SU-DHL-6 (cell line): ENCODE data around the gene TTLL13.

Experiments used
- H2AFZ ChIP-seq: fragments of 200-600 bp; sonication (generic); 2 replicates; pipeline ENCODE4 v1.6.1; 2014; ENCODE audit warnings: low read depth, mild to moderate bottlenecking, moderate library complexity, mixed read lengths, antibody characterized with exemption, low read length; ENCODE audit not compliant: severe bottlenecking
- H3F3A ChIP-seq: fragments of 200-600 bp; shearing (Covaris generic); 2 replicates; pipeline ENCODE4 v1.6.0; 2016; ENCODE audit warnings: antibody characterized with exemption, mild to moderate bottlenecking; ENCODE audit not compliant: insufficient read depth
- H3K27ac ChIP-seq: fragments of 200-600 bp; sonication (generic); 2 replicates; pipeline ENCODE4 v1.5.1; 2016; ENCODE audit warnings: low read depth, mild to moderate bottlenecking, low read length, moderate library complexity, mixed read lengths
- H3K27me3 ChIP-seq: fragments of 200-600 bp; sonication (generic), shearing (Covaris generic); 2 replicates; pipeline ENCODE4 v1.6.0; 2014; ENCODE audit warnings: mild to moderate bottlenecking, low read length
- H3K36me3 ChIP-seq: fragments of 200-600 bp; sonication (generic); 2 replicates; pipeline ENCODE4 v1.6.1; 2014; ENCODE audit warnings: mild to moderate bottlenecking, low read length, mixed read lengths
- H3K4me2 ChIP-seq: fragments of 300-600, 200-600 bp; shearing (Covaris generic), sonication (generic); 2 replicates; pipeline ENCODE4 v1.6.0; 2014; ENCODE audit warnings: low read length, low read depth, mild to moderate bottlenecking; ENCODE audit not compliant: poor library complexity, severe bottlenecking
- H3K4me3 ChIP-seq: fragments of 200-600 bp; sonication (generic); 2 replicates; pipeline ENCODE4 v1.5.1; 2014; ENCODE audit warnings: antibody characterized with exemption, low read length, mild to moderate bottlenecking, mixed read lengths; ENCODE audit not compliant: insufficient read depth, poor library complexity, severe bottlenecking
- H3K79me2 ChIP-seq: fragments of 200-600 bp; sonication (generic); 2 replicates; pipeline ENCODE4 v1.6.1; 2014; ENCODE audit warnings: mild to moderate bottlenecking, low read length, moderate library complexity; ENCODE audit not compliant: insufficient read depth
- H3K9ac ChIP-seq: fragments of 200-600 bp; sonication (generic); 2 replicates; pipeline ENCODE4 v1.7.0; 2014; ENCODE audit warnings: mild to moderate bottlenecking, low read length
- H3K9me2 ChIP-seq: fragments of 200-600 bp; sonication (generic); replicated peaks from 2 replicates; pipeline ENCODE4 v1.6.1; 2014; ENCODE audit warnings: low read length; ENCODE audit not compliant: insufficient read depth
- H3K9me3 ChIP-seq: fragments of 200-600 bp; sonication (generic); 2 replicates; pipeline ENCODE4 v1.6.1; 2014; ENCODE audit warnings: low read length, mixed read lengths; ENCODE audit not compliant: insufficient read depth
- H4K20me1 ChIP-seq: fragments of 200-600 bp; sonication (generic); 2 replicates; pipeline ENCODE4 v1.6.1; 2014; ENCODE audit warnings: low read depth, mild to moderate bottlenecking, antibody characterized with exemption, low read length, moderate library complexity, mixed read lengths
- EZH2phosphoT487 ChIP-seq: fragments of 200-600 bp; sonication (generic), shearing (Covaris generic); conservative IDR thresholded peaks from 2 replicates; pipeline ENCODE4 v1.6.1; 2018; ENCODE audit warnings: mild to moderate bottlenecking, antibody characterized with exemption, low read length, moderate library complexity, mixed read lengths
- TF ChIP-seq, protein P1 (sequence below): fragments of 200-600 bp; sonication (generic); IDR thresholded peaks from one replicate; pipeline ENCODE4 v1.5.1; 2017; ENCODE audit warnings: antibody characterized with exemption, mild to moderate bottlenecking, low read length, moderate library complexity; ENCODE audit not compliant: insufficient read depth, poor library complexity, severe bottlenecking

The TTLL13 gene

DNA sequence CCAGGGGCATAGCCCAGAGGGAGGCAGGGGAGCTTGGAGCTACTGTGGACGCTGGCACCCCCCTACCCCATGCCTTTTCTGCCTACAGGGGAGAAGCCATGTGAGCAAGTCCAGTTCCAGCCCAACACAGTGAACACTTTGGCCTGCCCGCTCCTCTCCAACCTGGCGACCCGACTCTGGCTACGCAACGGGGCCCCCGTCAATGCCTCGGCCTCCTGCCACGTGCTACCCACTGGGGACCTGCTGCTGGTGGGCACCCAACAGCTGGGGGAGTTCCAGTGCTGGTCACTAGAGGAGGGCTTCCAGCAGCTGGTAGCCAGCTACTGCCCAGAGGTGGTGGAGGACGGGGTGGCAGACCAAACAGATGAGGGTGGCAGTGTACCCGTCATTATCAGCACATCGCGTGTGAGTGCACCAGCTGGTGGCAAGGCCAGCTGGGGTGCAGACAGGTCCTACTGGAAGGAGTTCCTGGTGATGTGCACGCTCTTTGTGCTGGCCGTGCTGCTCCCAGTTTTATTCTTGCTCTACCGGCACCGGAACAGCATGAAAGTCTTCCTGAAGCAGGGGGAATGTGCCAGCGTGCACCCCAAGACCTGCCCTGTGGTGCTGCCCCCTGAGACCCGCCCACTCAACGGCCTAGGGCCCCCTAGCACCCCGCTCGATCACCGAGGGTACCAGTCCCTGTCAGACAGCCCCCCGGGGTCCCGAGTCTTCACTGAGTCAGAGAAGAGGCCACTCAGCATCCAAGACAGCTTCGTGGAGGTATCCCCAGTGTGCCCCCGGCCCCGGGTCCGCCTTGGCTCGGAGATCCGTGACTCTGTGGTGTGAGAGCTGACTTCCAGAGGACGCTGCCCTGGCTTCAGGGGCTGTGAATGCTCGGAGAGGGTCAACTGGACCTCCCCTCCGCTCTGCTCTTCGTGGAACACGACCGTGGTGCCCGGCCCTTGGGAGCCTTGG lies 21.3 kb upstream of the TTLL13 start:
- no peaks in the 10 kb centered on the region for H3K36me3 ChIP-seq
- TF ChIP-seq EZH2phosphoT487 = no peak
- TF ChIP-seq, protein P1, sequence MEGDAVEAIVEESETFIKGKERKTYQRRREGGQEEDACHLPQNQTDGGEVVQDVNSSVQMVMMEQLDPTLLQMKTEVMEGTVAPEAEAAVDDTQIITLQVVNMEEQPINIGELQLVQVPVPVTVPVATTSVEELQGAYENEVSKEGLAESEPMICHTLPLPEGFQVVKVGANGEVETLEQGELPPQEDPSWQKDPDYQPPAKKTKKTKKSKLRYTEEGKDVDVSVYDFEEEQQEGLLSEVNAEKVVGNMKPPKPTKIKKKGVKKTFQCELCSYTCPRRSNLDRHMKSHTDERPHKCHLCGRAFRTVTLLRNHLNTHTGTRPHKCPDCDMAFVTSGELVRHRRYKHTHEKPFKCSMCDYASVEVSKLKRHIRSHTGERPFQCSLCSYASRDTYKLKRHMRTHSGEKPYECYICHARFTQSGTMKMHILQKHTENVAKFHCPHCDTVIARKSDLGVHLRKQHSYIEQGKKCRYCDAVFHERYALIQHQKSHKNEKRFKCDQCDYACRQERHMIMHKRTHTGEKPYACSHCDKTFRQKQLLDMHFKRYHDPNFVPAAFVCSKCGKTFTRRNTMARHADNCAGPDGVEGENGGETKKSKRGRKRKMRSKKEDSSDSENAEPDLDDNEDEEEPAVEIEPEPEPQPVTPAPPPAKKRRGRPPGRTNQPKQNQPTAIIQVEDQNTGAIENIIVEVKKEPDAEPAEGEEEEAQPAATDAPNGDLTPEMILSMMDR = no peak
- no peak overlapping the region for H3K27ac ChIP-seq

DNA sequence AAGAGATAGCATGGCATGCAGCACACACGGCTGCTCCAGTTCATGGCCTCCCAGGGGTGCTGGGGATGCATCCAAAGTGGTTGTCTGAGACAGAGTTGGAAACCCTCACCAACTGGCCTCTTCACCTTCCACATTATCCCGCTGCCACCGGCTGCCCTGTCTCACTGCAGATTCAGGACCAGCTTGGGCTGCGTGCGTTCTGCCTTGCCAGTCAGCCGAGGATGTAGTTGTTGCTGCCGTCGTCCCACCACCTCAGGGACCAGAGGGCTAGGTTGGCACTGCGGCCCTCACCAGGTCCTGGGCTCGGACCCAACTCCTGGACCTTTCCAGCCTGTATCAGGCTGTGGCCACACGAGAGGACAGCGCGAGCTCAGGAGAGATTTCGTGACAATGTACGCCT lies 20.4 kb upstream of the TTLL13 start:
- no peaks in the 10 kb centered on the region for H3F3A ChIP-seq
- H3K27me3 ChIP-seq = no peaks in the 10 kb centered on the region
- H3K4me2 ChIP-seq = no peak overlapping the region

More for the DNA sequence above, 21.3 kb upstream of the TTLL13 start:
- H3K27me3 ChIP-seq = no peaks in the 10 kb centered on the region
- H4K20me1 ChIP-seq = no peaks in the 10 kb centered on the region
- H3K9me2 ChIP-seq = no peaks in the 10 kb centered on the region
- H2AFZ ChIP-seq = no peak overlapping the region
- no peaks in the 10 kb centered on the region for H3K9me3 ChIP-seq
- no peaks in the 10 kb centered on the region for H3K79me2 ChIP-seq
- H3K4me3 ChIP-seq = no peak overlapping the region
- H3K9ac ChIP-seq = no peak overlapping the region
- H3K4me2 ChIP-seq = no peak overlapping the region
- H3F3A ChIP-seq = no peaks in the 10 kb centered on the region

DNA sequence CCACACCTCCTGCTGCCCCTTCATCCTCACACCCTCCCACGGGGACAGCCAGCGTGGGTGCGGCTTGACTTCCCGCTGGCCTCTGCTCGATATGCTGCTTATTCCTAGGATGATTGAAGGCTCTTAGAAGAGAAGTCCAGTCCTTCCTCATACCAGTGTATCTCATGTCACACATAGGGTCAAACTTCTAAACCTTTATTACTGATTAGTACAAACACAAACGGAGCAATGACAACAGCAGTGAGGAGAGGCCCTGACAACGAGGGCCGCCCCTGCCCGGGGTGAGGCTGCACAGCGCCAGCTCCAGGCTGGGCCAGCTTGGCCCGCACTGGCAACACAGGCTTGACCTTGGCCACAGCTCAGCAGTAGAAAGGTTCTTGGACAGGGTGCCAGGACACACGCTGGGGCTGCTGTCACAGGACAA lies 19.3 kb upstream of the TTLL13 start:
- Histone ChIP-seq H3K4me3 (no peak overlapping the region), H2AFZ (no peak overlapping the region), H4K20me1 (no peaks in the 10 kb centered on the region), H3K9me3 (no peaks in the 10 kb centered on the region), H3K9ac (no peak overlapping the region), H3K36me3 (no peaks in the 10 kb centered on the region), H3K27ac (no peak overlapping the region), H3F3A (no peaks in the 10 kb centered on the region; the same call in 1 of the 2 replicates), H3K27me3 (no peaks in the 10 kb centered on the region), H3K79me2 (no peaks in the 10 kb centered on the region), H3K9me2 (no peaks in the 10 kb centered on the region), H3K4me2 (no peak overlapping the region)
- no peak for TF ChIP-seq EZH2phosphoT487
- TF ChIP-seq, protein P1 = no peak

More for the DNA sequence above, 20.4 kb upstream of the TTLL13 start:
- Histone ChIP-seq H4K20me1 (no peaks in the 10 kb centered on the region), H3K4me3 (no peak overlapping the region), H3K9me2 (no peaks in the 10 kb centered on the region), H2AFZ (no peak overlapping the region), H3K9me3 (no peaks in the 10 kb centered on the region), H3K9ac (no peak overlapping the region), H3K36me3 (no peaks in the 10 kb centered on the region), H3K27ac (no peak overlapping the region), H3K79me2 (no peaks in the 10 kb centered on the region)
- TF ChIP-seq, protein P1 = no peak
- TF ChIP-seq EZH2phosphoT487 = no peak
